Measurements from ENCODE around the gene PALM.
"Not testable (repeated sequence)": the region's sequence is repeated elsewhere in the genome, so short reads cannot be mapped to it uniquely, and the experiment has no call there.

The PALM gene

DNA sequence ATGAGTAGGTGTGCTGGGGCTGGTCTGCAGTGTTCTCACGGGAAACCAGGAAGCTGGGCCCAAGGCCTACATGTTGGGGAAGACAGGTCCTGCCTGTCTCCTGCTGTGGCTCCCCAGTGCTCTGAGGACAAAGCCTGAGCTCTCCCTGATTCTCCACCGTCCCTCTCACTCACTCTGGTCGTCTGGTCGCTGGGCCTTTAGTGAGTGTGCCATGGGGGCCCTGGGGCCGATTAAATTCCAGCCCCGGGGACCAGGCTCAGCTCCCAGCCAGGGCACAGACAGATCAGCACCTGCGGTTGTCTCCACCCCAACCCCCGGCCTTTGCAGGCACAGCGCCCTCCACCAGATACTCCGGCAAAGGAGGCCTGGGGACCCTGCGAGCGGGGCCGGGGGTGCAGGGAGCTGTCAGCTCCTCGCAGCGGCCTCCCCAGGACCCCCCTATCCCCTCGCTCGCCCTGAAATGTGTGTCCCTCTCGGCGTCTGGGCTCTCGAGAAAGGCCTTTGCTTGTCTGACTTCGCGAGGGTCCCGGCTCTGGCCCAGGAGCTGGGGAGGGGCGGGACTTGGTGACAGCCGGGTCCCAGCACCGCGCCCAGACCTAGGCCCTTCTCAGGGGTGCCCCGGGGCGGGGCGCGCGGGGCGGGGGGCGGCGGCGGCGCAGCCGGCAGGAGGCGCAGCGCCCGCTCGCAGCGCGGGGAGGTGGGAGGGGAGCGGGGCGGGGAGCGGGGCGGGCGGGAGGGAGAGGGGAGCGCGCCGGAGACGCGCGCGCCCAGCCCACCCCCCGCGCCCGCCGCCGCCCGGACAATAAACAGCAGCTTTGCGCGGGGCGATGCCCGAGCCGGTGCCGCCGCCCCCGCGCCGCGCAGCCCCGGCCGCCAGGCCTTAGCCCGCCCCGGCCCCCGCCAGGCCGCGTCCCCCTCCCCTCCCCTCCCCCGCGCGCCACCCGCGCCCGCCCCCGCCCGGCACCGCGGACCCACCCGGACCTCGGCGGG, at the start of gene PALM:
Gene PALM, plus strand, starts transcription at position 782 of the 990 bp plus-strand sequence. CDS start 212 bp downstream, outside the sequence.
- DNase-seq (ENCODE audit: low spot score), result no peak

- no peak for DNase-seq (ENCODE audit: low spot score)
Observed at GRCh38 chr19:660793-661426, 47.8 kb upstream of the PALM start.

DNA sequence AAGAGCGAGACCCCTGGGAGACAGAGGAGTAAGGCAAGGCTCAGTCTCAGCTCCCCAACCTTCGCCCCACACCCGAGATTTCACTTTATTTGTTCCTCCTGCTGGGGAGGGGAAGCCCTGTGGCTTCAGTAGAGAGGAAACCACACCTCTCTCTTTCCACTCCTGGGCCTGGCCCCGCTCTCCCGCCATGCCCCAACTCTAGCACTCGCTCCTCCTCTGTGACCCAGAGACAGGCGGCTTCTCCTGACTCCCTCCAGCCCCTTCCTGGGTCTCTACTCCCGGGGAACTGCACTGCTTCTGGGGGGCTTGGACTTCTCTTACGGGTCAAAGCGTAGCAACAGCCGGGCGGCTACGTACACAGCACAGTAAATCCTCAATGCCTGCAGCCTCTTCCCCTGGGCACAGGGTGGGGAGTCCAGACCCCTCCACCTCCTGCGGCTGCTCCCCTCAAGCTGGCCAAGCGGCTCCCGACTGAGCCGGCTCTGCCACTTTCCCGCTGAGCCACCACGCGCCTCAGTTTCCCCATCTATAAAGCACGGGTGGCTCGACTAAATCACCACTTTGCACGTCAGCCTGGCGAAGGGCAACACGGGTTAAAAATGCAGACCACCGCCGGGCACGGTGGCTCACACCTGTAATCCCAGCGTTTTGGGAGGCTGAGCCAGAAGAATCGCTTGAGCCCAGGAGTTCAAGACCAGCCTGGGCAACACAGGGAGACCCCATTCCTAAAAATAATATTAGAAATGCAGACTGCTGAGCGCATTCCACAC, 47.1 kb upstream of the PALM start:
- no peak for DNase-seq (ENCODE audit: low spot score)

DNA sequence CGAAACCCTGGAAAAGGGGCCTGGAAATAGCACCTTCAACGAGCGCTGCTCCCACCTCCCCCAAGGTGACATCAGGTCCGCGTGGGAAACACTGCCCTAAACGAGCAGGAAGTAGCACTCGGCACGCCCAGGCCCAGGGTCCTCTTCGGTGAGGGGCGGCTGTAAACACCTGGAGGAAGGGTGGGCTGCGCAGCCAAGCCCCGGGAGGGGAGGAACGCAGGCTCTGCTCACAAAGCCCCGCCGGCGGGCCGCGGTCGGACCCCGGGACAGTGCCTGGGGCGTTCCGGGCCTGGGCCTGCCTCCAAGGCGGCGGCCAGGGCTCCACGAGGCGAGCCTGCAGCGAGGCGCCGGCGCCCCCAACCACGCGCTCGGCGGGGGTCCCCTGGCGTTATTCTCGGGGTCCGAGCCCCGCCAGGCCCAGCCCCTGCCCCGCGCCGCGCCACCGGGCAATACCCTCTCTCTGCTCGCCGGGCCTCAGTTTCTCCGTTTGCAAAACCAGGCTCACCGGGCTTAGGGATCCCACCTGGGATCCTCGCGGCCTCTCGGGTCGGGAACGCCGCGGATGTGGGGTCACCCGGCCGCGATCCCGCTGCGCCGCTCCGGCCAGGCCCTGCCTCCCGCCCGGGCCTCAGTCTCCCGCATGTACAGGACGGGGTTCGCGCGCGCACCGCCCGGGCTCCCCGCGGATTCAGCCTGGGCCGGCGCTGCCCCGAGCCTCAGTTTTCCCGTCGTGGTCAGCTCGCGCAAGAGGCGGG, 46.4 kb upstream of the PALM start:
- peak; percentile 61 for DNase-seq (ENCODE audit: low spot score)

DNA sequence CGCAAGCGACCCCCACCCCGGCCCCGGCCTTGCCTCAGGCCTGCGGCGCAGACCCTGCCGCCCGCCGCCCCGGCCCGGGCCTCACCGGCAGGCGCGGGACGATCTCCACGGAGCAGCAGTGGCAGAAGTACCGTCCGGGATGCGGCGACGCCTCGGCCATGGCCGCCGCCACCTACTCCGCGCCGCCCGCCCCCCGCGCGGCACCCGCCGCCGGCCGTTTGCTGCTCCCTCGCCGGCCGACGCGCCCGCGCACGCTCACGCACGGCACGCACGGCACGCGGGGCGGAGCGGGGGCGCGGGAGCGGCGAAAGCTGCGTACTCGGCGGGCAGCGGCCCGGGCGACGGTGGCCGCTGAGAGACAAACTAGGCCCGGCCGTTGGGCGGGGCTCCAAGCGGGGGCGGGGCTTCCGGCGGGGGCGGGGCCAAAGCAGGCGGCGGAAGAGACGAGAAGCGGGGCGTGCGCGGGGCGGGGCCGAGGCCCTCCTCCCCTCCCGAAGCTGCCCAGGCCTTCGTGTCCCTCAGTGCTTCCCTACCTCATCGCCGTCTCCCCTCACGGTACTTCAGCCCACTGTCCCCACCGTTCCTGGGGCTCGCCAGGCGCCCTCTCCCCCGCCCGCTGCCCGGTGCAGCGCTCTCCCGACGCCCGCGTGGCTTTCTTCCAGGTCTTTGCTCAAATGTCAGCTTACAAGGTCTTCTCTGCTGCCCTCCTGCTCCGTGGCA, 45.6 kb upstream of the PALM start, which contains the start of gene RNF126:
Gene RNF126, minus strand, starts transcription at position 253 of the 720 bp plus-strand sequence. Its CDS starts 93 bp downstream, at position 160.
- peak; percentile 90 for DNase-seq (ENCODE audit: low spot score)

GRCh38 chr19:663682-664117, 45.0 kb upstream of the PALM start:
- no peak for DNase-seq (ENCODE audit: low spot score)

DNA sequence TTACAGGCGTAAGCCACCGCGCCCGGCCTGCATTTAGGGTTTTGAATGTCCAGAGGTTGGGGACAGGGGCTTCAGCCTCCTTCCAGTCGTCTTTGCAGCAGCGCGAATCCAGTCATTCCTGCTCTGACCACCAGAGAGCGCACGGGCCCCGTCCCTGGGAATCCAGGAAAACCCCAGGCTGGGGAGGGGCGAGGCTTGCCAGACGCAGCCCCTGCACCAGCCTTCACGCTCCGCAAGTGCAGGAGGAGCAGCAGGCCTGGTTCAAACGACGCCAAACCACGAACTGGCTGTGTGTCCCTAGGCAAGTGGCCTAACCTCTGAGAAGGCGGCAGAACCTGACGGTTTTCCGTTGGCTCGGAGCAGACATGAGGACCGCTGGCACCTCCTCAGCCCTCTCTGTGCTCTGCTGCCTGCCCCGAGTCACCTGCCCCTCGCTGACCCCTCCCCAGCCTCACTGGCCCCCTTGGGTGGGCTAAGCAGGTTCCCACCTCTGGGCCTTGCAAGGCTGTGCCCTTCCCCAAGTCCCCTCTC, 43.8 kb upstream of the PALM start:
- peak; percentile 68 for DNase-seq (ENCODE audit: low spot score)

GRCh38 chr19:666985-667573, 41.7 kb upstream of the PALM start:
- not testable (repeated sequence) for DNase-seq (ENCODE audit: low spot score)

DNA sequence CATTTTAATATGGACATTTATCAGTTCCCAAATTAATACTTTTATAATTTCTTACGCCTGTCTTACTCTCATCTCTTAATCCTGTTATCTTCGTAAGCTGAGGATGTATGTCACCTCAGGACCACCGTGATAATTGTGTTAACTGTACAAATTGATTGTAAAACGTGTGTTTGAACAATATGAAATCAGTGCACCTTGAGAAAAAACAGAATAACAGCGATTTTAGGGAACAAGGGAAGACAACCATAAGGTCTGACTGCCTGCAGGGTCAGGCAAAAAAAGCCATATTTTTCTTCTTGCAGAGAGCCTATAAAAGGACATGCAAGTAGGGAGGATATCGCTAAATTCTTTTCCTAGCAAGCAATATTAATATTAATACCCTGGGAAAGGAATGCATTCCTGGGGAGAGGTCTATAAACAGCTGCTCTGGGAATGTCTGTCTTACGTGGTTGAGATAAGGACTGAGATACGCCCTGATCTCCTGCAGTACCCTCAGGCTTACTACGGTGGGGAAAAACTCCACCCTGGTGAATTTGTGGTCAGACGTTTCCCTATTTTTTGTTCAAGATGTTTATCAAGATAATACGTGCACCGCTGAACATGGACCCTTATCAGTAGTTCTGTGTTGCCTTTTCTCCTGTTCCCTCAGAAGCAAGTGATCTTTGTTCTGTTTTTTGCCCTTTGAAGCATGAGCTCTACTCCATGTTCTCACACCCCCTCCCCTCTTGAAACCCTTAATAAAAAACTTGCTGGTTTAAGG, 39.9 kb upstream of the PALM start:
- DNase-seq (ENCODE audit: low spot score), result not testable (repeated sequence)

- no peak for DNase-seq (ENCODE audit: low spot score)
Observed at GRCh38 chr19:670609-671075, 38.1 kb upstream of the PALM start.

- DNase-seq (ENCODE audit: low spot score), result no peak
Observed at GRCh38 chr19:674282-675151, 34.2 kb upstream of the PALM start.

GRCh38 chr19:676007-676338, 32.8 kb upstream of the PALM start:
- no peak for DNase-seq (ENCODE audit: low spot score)

GRCh38 chr19:676339-677105, 32.2 kb upstream of the PALM start, which contains the start of gene FSTL3:
FSTL3 (plus strand) TSS chr19:676392; CDS start chr19:676424, 32 bp downstream.
- DNase-seq (ENCODE audit: low spot score), result no peak

- DNase-seq (ENCODE audit: low spot score), result peak; percentile 79
Observed at GRCh38 chr19:677201-677600, 31.5 kb upstream of the PALM start.

- no peak for DNase-seq (ENCODE audit: low spot score)
Observed at GRCh38 chr19:677601-678436, 30.9 kb upstream of the PALM start.

GRCh38 chr19:678791-679388, 29.8 kb upstream of the PALM start:
- DNase-seq (ENCODE audit: low spot score), result no peak

Measured in RKO (cell line).